HG02759 (cell line): ENCODE measurements around the gene SEMA6D.

Source experiments
- ATAC-seq: cut with Tn5 transposase; IDR thresholded peaks from one replicate; pipeline ENCODE4 v1.9.1; 2021; ENCODE audit warnings: mild to moderate bottlenecking, moderate library complexity; ENCODE audit not compliant: unreplicated experiment

Gene SEMA6D

GRCh38 chr15:47741907-47742306 lies 24.6 kb downstream of the SEMA6D start:
- no peak for ATAC-seq

- no peak for ATAC-seq
Measured at GRCh38 chr15:47742334-47742733, 25.0 kb downstream of the SEMA6D start.

- no peak for ATAC-seq
Measured at GRCh38 chr15:47742742-47743141, 25.4 kb downstream of the SEMA6D start.

GRCh38 chr15:47743385-47743784 lies 26.1 kb downstream of the SEMA6D start:
- ATAC-seq: no peak

- no peak for ATAC-seq
Measured at GRCh38 chr15:47743886-47744285, 26.6 kb downstream of the SEMA6D start.

GRCh38 chr15:47744496-47744895 lies 27.2 kb downstream of the SEMA6D start:
- no peak for ATAC-seq

- no peak for ATAC-seq
Measured at GRCh38 chr15:47744973-47745372, 27.7 kb downstream of the SEMA6D start.

- no peak for ATAC-seq
Measured at GRCh38 chr15:47746516-47746915, 29.2 kb downstream of the SEMA6D start.

- no peak for ATAC-seq
Measured at GRCh38 chr15:47750030-47750739, 32.9 kb downstream of the SEMA6D start.

- no peak for ATAC-seq
Measured at GRCh38 chr15:47750740-47751262, 33.5 kb downstream of the SEMA6D start.

- no peak for ATAC-seq
Measured at GRCh38 chr15:47753591-47753990, 36.3 kb downstream of the SEMA6D start.

- ATAC-seq: no peak
Measured at GRCh38 chr15:47754312-47754711, 37.0 kb downstream of the SEMA6D start.

GRCh38 chr15:47755941-47756340 lies 38.6 kb downstream of the SEMA6D start:
- ATAC-seq: no peak

- ATAC-seq: no peak
Measured at GRCh38 chr15:47756872-47757271, 39.6 kb downstream of the SEMA6D start.

GRCh38 chr15:47757331-47757730 lies 40.0 kb downstream of the SEMA6D start:
- ATAC-seq: no peak

GRCh38 chr15:47762621-47763020 lies 45.3 kb downstream of the SEMA6D start:
- no peak for ATAC-seq

- ATAC-seq: no peak
Measured at GRCh38 chr15:47764666-47765065, 47.4 kb downstream of the SEMA6D start.

GRCh38 chr15:47766406-47766805 lies 49.1 kb downstream of the SEMA6D start:
- no peak for ATAC-seq

GRCh38 chr15:47767035-47767434 lies 49.7 kb downstream of the SEMA6D start:
- no peak for ATAC-seq

- no peak for ATAC-seq
Measured at GRCh38 chr15:47768735-47769134, 51.4 kb downstream of the SEMA6D start.

GRCh38 chr15:47769166-47769565 lies 51.9 kb downstream of the SEMA6D start:
- no peak for ATAC-seq

GRCh38 chr15:47773143-47773542 lies 55.8 kb downstream of the SEMA6D start:
- ATAC-seq: no peak

- no peak for ATAC-seq
Measured at GRCh38 chr15:47778263-47778770, 61.0 kb downstream of the SEMA6D start.
